ENCODE data around the gene TMEM53.
A peak's percentile ranks its signal among the peaks of the same experiment; 100 is the strongest.

Gene TMEM53

DNA sequence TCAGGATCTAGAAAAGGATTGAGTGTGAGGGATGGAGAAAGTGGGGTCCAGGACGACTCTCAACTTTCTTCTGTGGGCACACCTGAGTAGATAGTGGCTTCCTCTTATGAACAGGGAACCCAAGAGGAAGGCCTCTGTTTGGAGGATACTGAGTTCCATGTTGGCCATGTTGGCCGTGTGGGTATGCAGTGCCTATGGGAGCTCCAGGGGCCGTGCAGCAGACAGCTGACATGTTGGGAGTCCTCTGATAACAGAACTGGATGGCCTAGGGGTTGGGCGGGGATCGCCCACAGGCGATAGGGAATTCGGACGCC, 43.0 kb downstream of the TMEM53 start:
- DNase-seq, result no peak
- H3K36me3 ChIP-seq, result peaks cover 40% of the 10 kb centered on the region

GRCh38 chr1:44630116-44630515, 44.2 kb downstream of the TMEM53 start:
- Histone ChIP-seq H3K4me3 (ENCODE audit: low read depth, low read length) (no peak overlapping the region), H3K27me3 (ENCODE audit: insufficient read depth, low read depth, severe bottlenecking) (no peaks in the 10 kb centered on the region), H3K9me3 (ENCODE audit: severe bottlenecking) (no peaks in the 10 kb centered on the region), H3K27ac (no peak overlapping the region), H3K36me3 (peaks cover 28% of the 10 kb centered on the region)
- no peak for DNase-seq
- TF ChIP-seq, protein P1, sequence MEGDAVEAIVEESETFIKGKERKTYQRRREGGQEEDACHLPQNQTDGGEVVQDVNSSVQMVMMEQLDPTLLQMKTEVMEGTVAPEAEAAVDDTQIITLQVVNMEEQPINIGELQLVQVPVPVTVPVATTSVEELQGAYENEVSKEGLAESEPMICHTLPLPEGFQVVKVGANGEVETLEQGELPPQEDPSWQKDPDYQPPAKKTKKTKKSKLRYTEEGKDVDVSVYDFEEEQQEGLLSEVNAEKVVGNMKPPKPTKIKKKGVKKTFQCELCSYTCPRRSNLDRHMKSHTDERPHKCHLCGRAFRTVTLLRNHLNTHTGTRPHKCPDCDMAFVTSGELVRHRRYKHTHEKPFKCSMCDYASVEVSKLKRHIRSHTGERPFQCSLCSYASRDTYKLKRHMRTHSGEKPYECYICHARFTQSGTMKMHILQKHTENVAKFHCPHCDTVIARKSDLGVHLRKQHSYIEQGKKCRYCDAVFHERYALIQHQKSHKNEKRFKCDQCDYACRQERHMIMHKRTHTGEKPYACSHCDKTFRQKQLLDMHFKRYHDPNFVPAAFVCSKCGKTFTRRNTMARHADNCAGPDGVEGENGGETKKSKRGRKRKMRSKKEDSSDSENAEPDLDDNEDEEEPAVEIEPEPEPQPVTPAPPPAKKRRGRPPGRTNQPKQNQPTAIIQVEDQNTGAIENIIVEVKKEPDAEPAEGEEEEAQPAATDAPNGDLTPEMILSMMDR (IDR thresholded peaks at IDR 0.05; ENCODE audit: low read depth, low read length), result no peak

More for the DNA sequence above, 43.0 kb downstream of the TMEM53 start:
- no peaks in the 10 kb centered on the region for H3K27me3 ChIP-seq (ENCODE audit: insufficient read depth, low read depth, severe bottlenecking)
- no peaks in the 10 kb centered on the region for H3K9me3 ChIP-seq (ENCODE audit: severe bottlenecking)
- H3K4me3 ChIP-seq (ENCODE audit: low read depth, low read length), result peak overlapping the region; percentile 75
- TF ChIP-seq, protein P1 (IDR thresholded peaks at IDR 0.05; ENCODE audit: low read depth, low read length), result no peak
- H3K27ac ChIP-seq, result peak overlapping the region; percentile 98

- Histone ChIP-seq H3K36me3 (peaks cover 18% of the 10 kb centered on the region), H3K4me3 (ENCODE audit: low read depth, low read length) (no peak overlapping the region), H3K27ac (no peak overlapping the region), H3K27me3 (ENCODE audit: insufficient read depth, low read depth, severe bottlenecking) (no peaks in the 10 kb centered on the region), H3K9me3 (ENCODE audit: severe bottlenecking) (no peaks in the 10 kb centered on the region)
- TF ChIP-seq, protein P1 (IDR thresholded peaks at IDR 0.05; ENCODE audit: low read depth, low read length), result no peak
- DNase-seq, result no peak
Observed at GRCh38 chr1:44628962-44629756, 45.1 kb downstream of the TMEM53 start.

DNA sequence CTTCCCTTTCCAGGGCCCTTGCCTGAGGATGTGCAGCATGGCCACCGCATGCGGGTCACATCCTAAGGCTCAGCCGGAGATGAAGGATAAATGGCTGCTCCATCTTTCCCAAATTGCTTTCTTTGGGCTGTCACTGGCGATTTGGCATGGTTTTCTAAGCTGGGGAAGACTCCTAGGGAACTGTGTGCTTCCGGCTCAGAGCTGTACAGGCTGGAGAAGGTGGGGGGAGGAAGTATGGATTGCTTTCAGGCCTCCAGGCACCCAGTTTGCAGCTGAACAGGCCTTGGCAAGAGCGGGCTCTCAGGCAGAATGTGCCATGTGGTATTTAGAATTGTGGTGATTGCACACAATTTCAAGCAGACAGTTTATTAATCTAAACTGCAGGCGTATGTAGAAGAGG, 48.9 kb downstream of the TMEM53 start:
- Histone ChIP-seq H3K9me3 (ENCODE audit: severe bottlenecking) (no peaks in the 10 kb centered on the region), H3K4me3 (ENCODE audit: low read depth, low read length) (no peak overlapping the region), H3K27ac (no peak overlapping the region), H3K27me3 (ENCODE audit: insufficient read depth, low read depth, severe bottlenecking) (no peaks in the 10 kb centered on the region), H3K36me3 (no peaks in the 10 kb centered on the region)
- TF ChIP-seq, protein P1 (IDR thresholded peaks at IDR 0.05; ENCODE audit: low read depth, low read length), result no peak
- no peak for DNase-seq

- TF ChIP-seq, protein P1 (IDR thresholded peaks at IDR 0.05; ENCODE audit: low read depth, low read length), result no peak
- Histone ChIP-seq H3K36me3 (no peaks in the 10 kb centered on the region), H3K9me3 (ENCODE audit: severe bottlenecking) (no peaks in the 10 kb centered on the region), H3K27me3 (ENCODE audit: insufficient read depth, low read depth, severe bottlenecking) (no peaks in the 10 kb centered on the region), H3K4me3 (ENCODE audit: low read depth, low read length) (no peak overlapping the region), H3K27ac (no peak overlapping the region)
- no peak for DNase-seq
Observed at GRCh38 chr1:44624268-44624901, 49.9 kb downstream of the TMEM53 start.

All from WERI-Rb-1 (cell line).